OCI-LY1 (cell line): ENCODE data around the gene HGS.

ENCODE experiments used
- H2AFZ ChIP-seq: fragments of 200-600 bp; sonication (generic), shearing (Covaris generic); 2 replicates; pipeline ENCODE4 v1.6.0; 2014; ENCODE audit warnings: antibody characterized with exemption, mild to moderate bottlenecking, low read length
- H3F3A ChIP-seq: fragments of 200-600 bp; sonication (generic), shearing (Covaris generic); 2 replicates; pipeline ENCODE4 v1.6.0; 2014; ENCODE audit warnings: mild to moderate bottlenecking, antibody characterized with exemption, low read length, moderate library complexity; ENCODE audit not compliant: insufficient read depth
- H3K27ac ChIP-seq: fragments of 200-600 bp; sonication (generic); 2 replicates; pipeline ENCODE4 v1.5.1; 2014; ENCODE audit warnings: low read length, mixed run types, mild to moderate bottlenecking, low read depth; ENCODE audit not compliant: poor library complexity, severe bottlenecking
- H3K27me3 ChIP-seq: fragments of 200-600 bp; sonication (generic); 2 replicates; pipeline ENCODE4 v1.6.0; 2014; ENCODE audit warnings: antibody characterized with exemption, mild to moderate bottlenecking, low read length, moderate library complexity; ENCODE audit not compliant: insufficient read depth
- H3K36me3 ChIP-seq: fragments of 200-600 bp; sonication (generic); 2 replicates; pipeline ENCODE4 v1.6.1; 2014; ENCODE audit warnings: mild to moderate bottlenecking, antibody characterized with exemption, low read length, moderate library complexity, mixed read lengths; ENCODE audit not compliant: insufficient read depth
- H3K4me1 ChIP-seq: fragments of 200-600 bp; sonication (generic); 2 replicates; pipeline ENCODE4 v1.5.1; 2014; ENCODE audit warnings: mild to moderate bottlenecking, low read length, moderate library complexity; ENCODE audit not compliant: insufficient read depth, severe bottlenecking
- H3K4me2 ChIP-seq: fragments of 200-600 bp; sonication (generic), shearing (Covaris generic); 2 replicates; pipeline ENCODE4 v1.6.1; 2014; ENCODE audit warnings: low read length
- H3K4me3 ChIP-seq: fragments of 200-600 bp; sonication (generic); 2 replicates; pipeline ENCODE4 v1.5.1; 2014; ENCODE audit warnings: low read length, low read depth, mild to moderate bottlenecking, mixed read lengths; ENCODE audit not compliant: poor library complexity, severe bottlenecking
- H3K79me2 ChIP-seq: fragments of 200-600 bp; shearing (Covaris generic); 2 replicates; pipeline ENCODE4 v1.6.1; 2016; ENCODE audit warnings: mixed run types, low read length, mixed read lengths; ENCODE audit not compliant: insufficient read depth
- H3K9ac ChIP-seq: fragments of 200-600 bp; sonication (generic), shearing (Covaris generic); 2 replicates; pipeline ENCODE4 v1.6.1; 2014; ENCODE audit warnings: mild to moderate bottlenecking, low read length, mixed read lengths
- H3K9me2 ChIP-seq: fragments of 200-600 bp; sonication (generic), shearing (Covaris generic); 2 replicates; pipeline ENCODE4 v1.6.1; 2014; ENCODE audit warnings: low read depth, mild to moderate bottlenecking, low read length, mixed read lengths
- H3K9me3 ChIP-seq: fragments of 200-600 bp; shearing (Covaris generic); 2 replicates; pipeline ENCODE4 v1.6.1; 2014; ENCODE audit warnings: low read length, mixed read lengths
- H4K20me1 ChIP-seq: fragments of 200-600 bp; sonication (generic), shearing (Covaris generic); 2 replicates; pipeline ENCODE4 v1.6.0; 2016; ENCODE audit warnings: mild to moderate bottlenecking, low read length; ENCODE audit not compliant: insufficient read depth
- EZH2 ChIP-seq: fragments of 200-600 bp; sonication (generic), shearing (Covaris generic); IDR thresholded peaks from 2 replicates; pipeline ENCODE4 v1.8.0; 2017; ENCODE audit warnings: borderline replicate concordance, mixed run types, mild to moderate bottlenecking, antibody characterized with exemption, low read length, moderate library complexity, mixed read lengths
- TF ChIP-seq, protein P1 (sequence below): fragments of 200-600 bp; sonication (generic), shearing (Covaris generic); IDR thresholded peaks from 2 replicates; pipeline ENCODE4 v1.5.1; 2017; ENCODE audit warnings: mild to moderate bottlenecking, antibody characterized with exemption, low read length, moderate library complexity, mixed read lengths

Gene HGS

DNA sequence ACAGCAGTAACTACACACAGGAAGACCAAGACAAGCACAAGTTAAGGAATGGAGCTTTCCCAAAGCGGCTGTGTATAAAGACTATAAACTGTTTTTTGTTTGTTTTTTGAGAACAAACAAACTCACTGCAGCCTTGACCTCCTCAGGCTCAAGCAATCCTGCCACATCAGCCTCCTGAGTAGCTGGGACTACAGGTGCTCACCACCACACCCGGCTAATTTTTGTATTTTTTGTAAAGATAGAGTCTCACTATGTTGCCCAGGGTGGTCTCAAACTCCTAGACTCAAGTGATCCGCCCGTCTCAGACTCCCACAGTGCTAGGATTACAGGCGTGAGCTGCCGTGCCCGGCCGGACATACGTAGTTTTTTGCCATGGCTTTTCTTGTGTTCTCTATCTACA is 23.4 kb upstream of the HGS start:
- Histone ChIP-seq H3F3A (no peaks in the 10 kb centered on the region), H3K27me3 (no peaks in the 10 kb centered on the region), H3K9me2 (no peaks in the 10 kb centered on the region), H3K4me1 (peaks cover 6% of the 10 kb centered on the region), H3K4me2 (no peak overlapping the region), H4K20me1 (no peaks in the 10 kb centered on the region), H2AFZ (no peak overlapping the region), H3K36me3 (peaks cover 16% of the 10 kb centered on the region), H3K27ac (no peak overlapping the region), H3K9ac (no peak overlapping the region), H3K9me3 (no peaks in the 10 kb centered on the region), H3K4me3 (no peak overlapping the region), H3K79me2 (no peaks in the 10 kb centered on the region)
- TF ChIP-seq, protein P1, sequence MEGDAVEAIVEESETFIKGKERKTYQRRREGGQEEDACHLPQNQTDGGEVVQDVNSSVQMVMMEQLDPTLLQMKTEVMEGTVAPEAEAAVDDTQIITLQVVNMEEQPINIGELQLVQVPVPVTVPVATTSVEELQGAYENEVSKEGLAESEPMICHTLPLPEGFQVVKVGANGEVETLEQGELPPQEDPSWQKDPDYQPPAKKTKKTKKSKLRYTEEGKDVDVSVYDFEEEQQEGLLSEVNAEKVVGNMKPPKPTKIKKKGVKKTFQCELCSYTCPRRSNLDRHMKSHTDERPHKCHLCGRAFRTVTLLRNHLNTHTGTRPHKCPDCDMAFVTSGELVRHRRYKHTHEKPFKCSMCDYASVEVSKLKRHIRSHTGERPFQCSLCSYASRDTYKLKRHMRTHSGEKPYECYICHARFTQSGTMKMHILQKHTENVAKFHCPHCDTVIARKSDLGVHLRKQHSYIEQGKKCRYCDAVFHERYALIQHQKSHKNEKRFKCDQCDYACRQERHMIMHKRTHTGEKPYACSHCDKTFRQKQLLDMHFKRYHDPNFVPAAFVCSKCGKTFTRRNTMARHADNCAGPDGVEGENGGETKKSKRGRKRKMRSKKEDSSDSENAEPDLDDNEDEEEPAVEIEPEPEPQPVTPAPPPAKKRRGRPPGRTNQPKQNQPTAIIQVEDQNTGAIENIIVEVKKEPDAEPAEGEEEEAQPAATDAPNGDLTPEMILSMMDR, result no peak
- TF ChIP-seq EZH2, result no peak

DNA sequence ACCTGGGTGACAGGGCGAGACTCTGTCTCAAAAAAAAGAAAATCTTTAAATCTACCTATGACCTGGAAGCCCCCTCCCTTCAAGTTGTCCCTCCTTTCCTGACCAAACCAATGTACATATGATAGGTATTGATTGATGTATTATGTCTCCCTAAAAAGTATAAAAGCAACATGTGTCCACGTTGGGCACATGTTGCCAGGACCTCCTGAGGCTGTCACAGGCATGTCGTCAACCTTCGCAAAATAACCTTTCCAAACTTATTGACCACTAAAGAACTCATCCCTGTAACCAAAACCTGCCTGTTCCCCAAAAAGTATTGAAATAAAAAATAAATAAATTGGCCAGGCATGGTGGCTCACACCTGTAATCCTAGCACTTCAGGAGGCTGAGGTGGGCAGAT is 21.8 kb upstream of the HGS start:
- H3K4me1 ChIP-seq, result peaks cover 11% of the 10 kb centered on the region
- TF ChIP-seq, protein P1, result no peak
- no peak for TF ChIP-seq EZH2
- no peak overlapping the region for H3K27ac ChIP-seq
- H2AFZ ChIP-seq, result no peak overlapping the region
- no peaks in the 10 kb centered on the region for H3K27me3 ChIP-seq
- H4K20me1 ChIP-seq, result no peaks in the 10 kb centered on the region
- H3K9me3 ChIP-seq, result no peaks in the 10 kb centered on the region
- no peak overlapping the region for H3K9ac ChIP-seq
- H3K79me2 ChIP-seq, result no peaks in the 10 kb centered on the region; the same call in 1 of the 2 replicates
- H3K4me2 ChIP-seq, result no peak overlapping the region
- H3K4me3 ChIP-seq, result no peak overlapping the region
- no peaks in the 10 kb centered on the region for H3F3A ChIP-seq
- peaks cover 16% of the 10 kb centered on the region for H3K36me3 ChIP-seq
- H3K9me2 ChIP-seq, result no peaks in the 10 kb centered on the region

DNA sequence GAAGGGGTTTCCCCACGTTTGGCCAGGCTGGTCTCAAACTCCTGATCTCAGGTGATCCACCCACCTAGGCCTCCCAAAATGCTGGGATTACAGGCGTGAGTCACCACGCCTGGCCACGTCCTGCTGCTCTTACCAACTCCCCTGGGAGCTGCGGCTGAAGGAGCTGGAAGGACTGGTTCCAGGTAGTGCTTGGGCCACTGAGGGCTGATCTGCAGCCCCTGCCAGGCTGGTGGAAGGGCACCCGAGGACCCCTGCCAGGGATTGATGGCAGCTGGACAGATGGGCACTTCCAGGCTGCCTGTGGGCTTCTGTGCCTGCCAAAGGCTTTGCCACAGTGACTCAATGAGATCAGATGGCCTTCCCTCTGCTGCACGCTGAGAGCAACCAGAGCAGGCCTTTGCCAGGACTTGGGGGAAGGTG is 19.8 kb upstream of the HGS start:
- H3K4me1 ChIP-seq, result peaks cover 24% of the 10 kb centered on the region
- no peaks in the 10 kb centered on the region for H3F3A ChIP-seq
- peaks cover 28% of the 10 kb centered on the region for H3K36me3 ChIP-seq
- no peak overlapping the region for H3K4me3 ChIP-seq
- TF ChIP-seq, protein P1, result no peak
- TF ChIP-seq EZH2, result no peak
- no peaks in the 10 kb centered on the region for H3K9me2 ChIP-seq
- no peaks in the 10 kb centered on the region for H3K9me3 ChIP-seq
- H2AFZ ChIP-seq, result no peak overlapping the region
- H3K4me2 ChIP-seq, result no peak overlapping the region
- no peaks in the 10 kb centered on the region; the same call in 1 of the 2 replicates for H3K79me2 ChIP-seq
- H3K27ac ChIP-seq, result no peak overlapping the region
- H3K9ac ChIP-seq, result no peak overlapping the region
- H3K27me3 ChIP-seq, result no peaks in the 10 kb centered on the region
- no peaks in the 10 kb centered on the region for H4K20me1 ChIP-seq
